ENCODE data around the gene ANKRD13B. TPM values are rescaled to one million over a fixed set of nuclear protein-coding genes. Genes with fewer than 3 reads are reported as not detected.

Gene ANKRD13B
- total RNA-seq, 2 donors from 2014 or later, result 5.9 to 7.9 TPM

GRCh38 chr17:29603109-29603674, 10.3 kb downstream of the ANKRD13B start:
- Mint-ChIP-seq H3K36me3 (ENCODE audit: low read depth) (no peaks in the 10 kb centered on the region), H3K27ac (no peak overlapping the region), H3K27me3 (no peaks in the 10 kb centered on the region), H3K4me1 (no peaks in the 10 kb centered on the region), H3K4me3 (no peak overlapping the region)
- no peaks in the 10 kb centered on the region for H3K9me3 ChIP-seq (ENCODE audit: control insufficient read depth, low read length, poor library complexity, severe bottlenecking)
- ATAC-seq (no peak), DNase-seq (no peak)

- no peak for ATAC-seq
- no peak for DNase-seq
- H3K27ac Mint-ChIP-seq, result no peak overlapping the region
- no peaks in the 10 kb centered on the region for H3K36me3 Mint-ChIP-seq (ENCODE audit: low read depth)
- H3K27me3 Mint-ChIP-seq, result no peaks in the 10 kb centered on the region
- H3K4me3 Mint-ChIP-seq, result no peak overlapping the region
- H3K4me1 Mint-ChIP-seq, result no peaks in the 10 kb centered on the region
- H3K9me3 ChIP-seq (ENCODE audit: control insufficient read depth, low read length, poor library complexity, severe bottlenecking), result no peaks in the 10 kb centered on the region
Observed at GRCh38 chr17:29607557-29608195, 14.7 kb downstream of the ANKRD13B start.

GRCh38 chr17:29608986-29609385, 16.1 kb downstream of the ANKRD13B start:
- no peak for DNase-seq
- Mint-ChIP-seq H3K27me3 (no peaks in the 10 kb centered on the region), H3K4me1 (peaks cover 3% of the 10 kb centered on the region), H3K4me3 (no peak overlapping the region), H3K36me3 (ENCODE audit: low read depth) (no peaks in the 10 kb centered on the region), H3K27ac (no peak overlapping the region)
- no peaks in the 10 kb centered on the region for H3K9me3 ChIP-seq (ENCODE audit: control insufficient read depth, low read length, poor library complexity, severe bottlenecking)
- ATAC-seq, result no peak

GRCh38 chr17:29610395-29610794, 17.5 kb downstream of the ANKRD13B start:
- DNase-seq, result no peak
- Mint-ChIP-seq H3K36me3 (ENCODE audit: low read depth) (no peaks in the 10 kb centered on the region), H3K27me3 (no peaks in the 10 kb centered on the region), H3K4me3 (no peak overlapping the region), H3K4me1 (peaks cover 11% of the 10 kb centered on the region), H3K27ac (no peak overlapping the region)
- ATAC-seq, result no peak
- no peaks in the 10 kb centered on the region for H3K9me3 ChIP-seq (ENCODE audit: control insufficient read depth, low read length, poor library complexity, severe bottlenecking)

- Mint-ChIP-seq H3K27me3 (no peaks in the 10 kb centered on the region), H3K27ac (no peak overlapping the region), H3K36me3 (ENCODE audit: low read depth) (no peaks in the 10 kb centered on the region), H3K4me1 (peaks cover 14% of the 10 kb centered on the region), H3K4me3 (peak overlapping the region; percentile 21)
- H3K9me3 ChIP-seq (ENCODE audit: control insufficient read depth, low read length, poor library complexity, severe bottlenecking), result no peaks in the 10 kb centered on the region
- ATAC-seq, result no peak
- no peak for DNase-seq
Observed at GRCh38 chr17:29611351-29612093, 18.6 kb downstream of the ANKRD13B start.

- H3K4me1 Mint-ChIP-seq, result peaks cover 18% of the 10 kb centered on the region
- H3K9me3 ChIP-seq (ENCODE audit: control insufficient read depth, low read length, poor library complexity, severe bottlenecking), result no peaks in the 10 kb centered on the region
- DNase-seq (no peak), ATAC-seq (no peak)
- no peaks in the 10 kb centered on the region for H3K27me3 Mint-ChIP-seq
- H3K27ac Mint-ChIP-seq, result no peak overlapping the region
- H3K4me3 Mint-ChIP-seq, result peak overlapping the region; percentile 21
- no peaks in the 10 kb centered on the region for H3K36me3 Mint-ChIP-seq (ENCODE audit: low read depth)
Observed at GRCh38 chr17:29612094-29612403, 19.1 kb downstream of the ANKRD13B start.

GRCh38 chr17:29612404-29613280, 19.7 kb downstream of the ANKRD13B start:
- DNase-seq, result no peak
- Mint-ChIP-seq H3K36me3 (ENCODE audit: low read depth) (no peaks in the 10 kb centered on the region), H3K4me1 (peaks cover 24% of the 10 kb centered on the region), H3K27ac (no peak overlapping the region), H3K4me3 (peak overlapping the region; percentile 56), H3K27me3 (no peaks in the 10 kb centered on the region)
- ATAC-seq, result no peak
- no peaks in the 10 kb centered on the region for H3K9me3 ChIP-seq (ENCODE audit: control insufficient read depth, low read length, poor library complexity, severe bottlenecking)

- Mint-ChIP-seq H3K4me1 (peaks cover 26% of the 10 kb centered on the region), H3K4me3 (peak overlapping the region; percentile 56), H3K27me3 (no peaks in the 10 kb centered on the region), H3K36me3 (ENCODE audit: low read depth) (no peaks in the 10 kb centered on the region), H3K27ac (peak overlapping the region; percentile 54)
- no peaks in the 10 kb centered on the region for H3K9me3 ChIP-seq (ENCODE audit: control insufficient read depth, low read length, poor library complexity, severe bottlenecking)
- ATAC-seq, result peak; percentile 42
- DNase-seq, result peak; percentile 90 to 96 (median 94)
Observed at GRCh38 chr17:29613352-29613837, 20.5 kb downstream of the ANKRD13B start.

- Mint-ChIP-seq H3K27me3 (no peaks in the 10 kb centered on the region), H3K4me3 (peak overlapping the region; percentile 94), H3K4me1 (peaks cover 26% of the 10 kb centered on the region), H3K27ac (peak overlapping the region; percentile 54), H3K36me3 (ENCODE audit: low read depth) (no peaks in the 10 kb centered on the region)
- DNase-seq, result no peak
- ATAC-seq, result no peak
- H3K9me3 ChIP-seq (ENCODE audit: control insufficient read depth, low read length, poor library complexity, severe bottlenecking), result no peaks in the 10 kb centered on the region
Observed at GRCh38 chr17:29613856-29614255, 20.9 kb downstream of the ANKRD13B start.

- ATAC-seq (no peak), DNase-seq (no peak)
- peak overlapping the region; percentile 72 for H3K27ac Mint-ChIP-seq
- H3K4me1 Mint-ChIP-seq, result peaks cover 26% of the 10 kb centered on the region
- H3K4me3 Mint-ChIP-seq, result peak overlapping the region; percentile 94
- H3K9me3 ChIP-seq (ENCODE audit: control insufficient read depth, low read length, poor library complexity, severe bottlenecking), result no peaks in the 10 kb centered on the region
- H3K36me3 Mint-ChIP-seq (ENCODE audit: low read depth), result no peaks in the 10 kb centered on the region
- H3K27me3 Mint-ChIP-seq, result no peaks in the 10 kb centered on the region
Observed at GRCh38 chr17:29614349-29615047, 21.6 kb downstream of the ANKRD13B start.

- H3K4me1 Mint-ChIP-seq, result peaks cover 26% of the 10 kb centered on the region
- DNase-seq, result peak in 2 of 3 donors; percentile 58 to 63
- H3K4me3 Mint-ChIP-seq, result peak overlapping the region; percentile 94
- ATAC-seq, result peak; percentile 59
- no peaks in the 10 kb centered on the region for H3K36me3 Mint-ChIP-seq (ENCODE audit: low read depth)
- H3K27ac Mint-ChIP-seq, result peak overlapping the region; percentile 72
- no peaks in the 10 kb centered on the region for H3K27me3 Mint-ChIP-seq
- H3K9me3 ChIP-seq (ENCODE audit: control insufficient read depth, low read length, poor library complexity, severe bottlenecking), result no peaks in the 10 kb centered on the region
Observed at GRCh38 chr17:29615048-29615385, 22.1 kb downstream of the ANKRD13B start.

GRCh38 chr17:29615492-29616299, 22.8 kb downstream of the ANKRD13B start:
- Mint-ChIP-seq H3K4me1 (peaks cover 26% of the 10 kb centered on the region), H3K4me3 (peak overlapping the region; percentile 94)

More at GRCh38 chr17:29615492-29616299, 22.8 kb downstream of the ANKRD13B start:
- no peaks in the 10 kb centered on the region for H3K9me3 ChIP-seq (ENCODE audit: control insufficient read depth, low read length, poor library complexity, severe bottlenecking)
- peak overlapping the region; percentile 72 for H3K27ac Mint-ChIP-seq
- ATAC-seq, result peak; percentile 67
- H3K36me3 Mint-ChIP-seq (ENCODE audit: low read depth), result no peaks in the 10 kb centered on the region
- DNase-seq, result peak; percentile 79 to 90 (median 89)
- H3K27me3 Mint-ChIP-seq, result no peaks in the 10 kb centered on the region
